A204.1 (cell line): ENCODE results near the gene ARF1.

ENCODE experiments used
- FAIRE-seq: peaks from 2 replicates; lab custom pipeline; 2012; peaks lifted over from hg19 to GRCh38; lab: Jason Lieb, UNC

Gene ARF1

GRCh38 chr1:228082214-228082917, at the start of gene ARF1:
Gene ARF1, plus strand, starts transcription at chr1:228082708. Its CDS starts 14,407 bp downstream, at chr1:228097115.
- FAIRE-seq: no peak

DNA sequence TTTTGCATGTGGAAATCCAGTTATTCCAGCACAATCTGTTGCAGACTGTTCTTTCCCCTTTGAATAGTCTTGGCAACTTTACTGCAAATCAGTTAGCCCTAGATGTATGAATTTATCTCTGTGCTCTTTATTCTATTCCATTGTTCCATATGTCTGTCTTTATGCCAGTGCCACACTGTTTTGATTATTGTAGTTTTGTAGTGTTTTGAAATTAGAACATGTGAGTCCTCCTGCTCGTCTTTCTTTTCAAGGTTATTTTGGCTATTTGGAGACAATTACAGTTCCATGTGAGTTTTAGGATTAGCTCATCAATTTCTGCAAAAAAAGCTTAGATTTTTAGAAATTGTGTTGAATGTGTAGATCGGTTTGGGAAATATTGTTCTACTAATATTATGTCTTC, 49.1 kb upstream of the ARF1 start:
- no peak for FAIRE-seq

GRCh38 chr1:228034954-228035837, 47.3 kb upstream of the ARF1 start:
- no peak for FAIRE-seq

DNA sequence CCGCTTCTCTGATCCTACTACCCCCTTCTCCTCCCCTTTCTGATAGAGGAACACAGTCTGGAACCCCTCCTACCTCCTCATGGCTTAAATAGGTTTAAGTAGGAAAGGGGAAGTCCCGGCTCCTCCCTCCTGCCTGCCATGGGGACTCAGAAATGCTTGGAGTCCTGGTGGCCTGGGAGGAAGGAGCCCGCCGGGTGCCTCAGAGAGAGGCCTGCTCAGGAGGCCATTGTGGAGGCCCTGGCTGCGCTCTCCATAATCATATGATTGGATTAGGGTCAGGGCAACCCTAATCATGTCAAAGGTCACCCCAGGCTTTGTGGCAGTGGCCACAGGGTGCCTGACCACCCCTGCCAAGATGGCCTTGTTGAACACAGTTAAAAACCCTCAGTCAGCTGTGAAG, 46.7 kb upstream of the ARF1 start:
- no peak for FAIRE-seq

DNA sequence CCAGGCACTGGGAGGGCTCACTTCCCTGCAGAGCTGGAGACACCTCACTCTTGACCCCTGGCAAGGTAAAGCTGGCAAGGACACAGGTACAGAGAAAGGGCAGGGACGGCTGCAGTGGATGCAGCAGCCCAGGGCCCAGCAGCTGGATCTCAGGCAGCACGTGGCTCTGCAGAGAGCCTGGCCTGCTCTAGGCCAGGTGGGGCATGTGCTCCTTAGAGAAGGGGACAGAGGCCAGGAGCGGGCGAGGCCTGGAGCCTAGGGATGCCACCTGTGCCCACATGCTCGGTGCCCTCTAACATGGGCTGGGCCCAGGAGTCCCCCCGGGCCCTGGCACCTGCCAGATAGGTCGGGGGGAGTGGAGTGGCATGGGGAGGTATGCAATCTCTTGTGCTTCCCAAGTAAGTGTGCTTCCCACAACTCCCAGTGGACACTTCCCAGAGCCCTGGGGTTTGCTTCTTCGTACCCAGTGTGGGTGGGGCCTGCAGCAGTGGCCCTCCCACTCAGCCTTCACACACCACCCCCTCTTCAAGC, 45.7 kb upstream of the ARF1 start:
- no peak for FAIRE-seq

- FAIRE-seq: no peak
Observed at GRCh38 chr1:228037401-228038386, 44.8 kb upstream of the ARF1 start.

DNA sequence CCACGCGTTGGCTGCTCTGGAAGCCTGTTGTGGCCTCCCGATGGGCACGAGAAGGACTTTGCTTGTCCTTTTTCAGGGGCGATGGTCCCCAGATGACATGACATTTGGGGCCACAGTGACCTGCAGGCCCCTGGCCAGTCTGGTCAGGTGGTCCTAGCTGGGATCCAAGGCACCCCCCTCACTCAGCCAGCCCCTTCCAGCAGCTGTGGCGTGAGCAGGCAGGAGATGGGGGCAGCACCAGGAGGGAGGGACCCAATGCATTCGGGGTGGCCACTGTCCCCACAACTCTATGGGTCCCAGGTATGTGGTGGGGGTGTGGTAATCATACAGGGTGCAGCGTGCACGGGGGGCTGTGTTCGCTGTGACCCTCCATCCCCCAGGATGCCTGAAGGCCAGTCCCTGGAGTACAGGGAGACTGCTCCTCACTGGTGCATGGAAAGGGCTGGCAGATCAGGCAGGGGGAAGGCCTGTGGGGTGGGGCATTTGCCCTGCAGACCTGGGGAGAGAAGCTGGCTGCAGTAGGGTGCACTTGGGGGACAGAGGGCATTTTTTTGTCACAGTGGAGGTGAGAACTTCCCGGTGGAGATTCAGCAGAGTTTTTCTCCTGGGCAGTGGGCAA, 44.0 kb upstream of the ARF1 start:
- no peak for FAIRE-seq

GRCh38 chr1:228039006-228039903, 43.3 kb upstream of the ARF1 start:
- FAIRE-seq: no peak

DNA sequence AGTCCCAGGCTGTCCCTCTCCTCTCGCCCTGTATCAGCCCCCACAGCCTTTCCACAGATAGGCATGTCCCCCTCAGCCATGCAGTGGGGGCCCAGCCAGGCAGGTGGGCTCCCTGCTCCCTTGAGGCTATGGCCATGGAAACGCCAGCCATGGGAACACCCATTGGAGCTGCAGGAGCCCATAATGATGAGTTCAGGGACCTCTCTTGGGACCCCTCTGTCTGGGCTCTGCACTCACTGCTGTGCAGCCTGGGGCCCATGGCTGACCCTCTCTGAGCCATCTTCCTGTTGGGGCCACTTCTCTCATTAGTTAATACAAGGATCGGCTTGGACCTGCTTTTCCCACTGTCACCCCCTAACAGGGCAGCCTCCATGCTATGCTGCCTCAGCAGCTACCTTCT, 42.5 kb upstream of the ARF1 start:
- FAIRE-seq: no peak

GRCh38 chr1:228041316-228041715, 41.2 kb upstream of the ARF1 start:
- no peak for FAIRE-seq

DNA sequence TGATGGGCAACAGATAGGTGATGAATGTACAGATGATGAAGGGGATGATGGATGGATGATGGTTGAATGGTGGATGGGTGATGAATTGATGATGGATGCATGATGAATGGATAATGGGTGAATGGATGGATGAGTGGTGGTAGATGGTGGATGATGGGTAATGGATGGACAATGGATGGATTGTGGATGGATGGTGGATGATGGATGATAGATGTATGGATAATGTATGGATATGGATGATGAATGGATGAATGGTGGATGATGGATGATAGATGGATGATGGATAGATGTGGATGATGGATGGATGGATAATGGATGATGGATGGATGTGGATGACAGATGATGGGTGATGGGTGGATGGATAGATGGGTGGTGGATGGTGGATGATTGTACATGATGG, 40.0 kb upstream of the ARF1 start:
- no peak for FAIRE-seq

DNA sequence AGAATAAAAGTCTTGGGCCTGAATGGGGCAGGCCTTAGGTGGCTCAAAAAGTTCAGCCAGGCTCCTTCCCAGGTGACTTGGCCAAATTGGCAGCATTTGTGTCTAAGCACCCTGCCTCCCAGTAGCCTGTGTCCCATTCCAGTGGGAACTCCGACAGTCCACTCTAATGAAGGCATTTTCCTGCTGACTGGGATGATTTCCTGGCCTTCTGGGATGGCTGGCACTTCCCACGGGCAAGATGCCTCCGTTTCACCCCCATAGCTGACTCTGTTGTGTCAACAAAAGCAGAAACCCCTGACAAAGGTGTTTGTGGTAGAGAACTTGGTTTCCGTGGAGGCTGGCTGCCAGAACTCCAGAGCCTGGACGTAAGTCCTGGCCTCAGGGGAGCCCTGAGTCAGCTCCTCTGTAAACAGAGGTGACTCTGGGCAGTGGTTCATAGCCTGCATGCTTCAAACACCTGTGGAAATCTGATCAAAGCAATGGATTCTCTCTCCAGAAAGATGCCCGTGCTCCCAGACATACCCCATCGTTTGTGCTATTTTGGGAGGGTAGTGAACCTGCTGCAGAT, 39.1 kb upstream of the ARF1 start:
- no peak for FAIRE-seq

DNA sequence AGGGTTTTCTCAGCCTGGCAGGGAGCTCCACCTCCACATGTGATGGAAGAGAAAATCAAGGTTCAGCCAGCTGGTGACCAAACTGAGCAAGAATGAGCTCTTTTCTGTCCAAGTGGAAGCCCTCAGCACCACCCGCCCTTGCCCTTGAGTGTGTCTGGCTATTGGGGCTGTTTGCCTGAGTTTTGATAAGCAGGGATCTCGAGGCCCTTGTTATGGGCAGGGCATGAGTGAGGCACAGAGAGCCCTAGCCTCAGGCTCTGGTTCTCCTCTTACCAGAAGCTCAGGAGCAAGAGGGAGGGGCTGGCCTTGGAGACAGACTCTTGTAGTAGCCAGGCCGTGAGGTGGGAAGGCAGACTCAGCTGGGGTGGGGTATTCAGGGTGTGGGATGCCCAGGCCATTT, 37.5 kb upstream of the ARF1 start:
- no peak for FAIRE-seq

DNA sequence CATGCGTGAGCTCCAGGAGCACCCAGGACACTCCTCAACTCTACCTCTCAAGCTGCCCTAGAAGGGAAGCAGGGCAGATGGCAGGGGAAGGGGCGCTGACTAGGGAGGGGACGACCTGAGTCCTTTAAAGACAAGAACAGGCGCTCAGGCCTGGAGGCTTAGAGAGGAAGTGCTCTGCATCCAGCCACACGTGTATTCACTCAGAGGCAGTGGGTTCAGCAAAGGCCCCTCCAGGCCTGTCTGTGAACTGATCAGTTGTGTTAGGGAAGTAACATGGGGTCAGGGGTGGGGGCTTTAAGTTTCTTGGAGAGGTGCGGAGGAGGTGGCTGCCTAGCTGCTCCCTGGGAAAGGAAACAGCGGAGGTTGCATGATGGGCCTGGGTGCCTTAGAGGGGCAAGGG, 37.1 kb upstream of the ARF1 start:
- no peak for FAIRE-seq

- no peak for FAIRE-seq
Observed at GRCh38 chr1:228045871-228046270, 36.6 kb upstream of the ARF1 start.

- FAIRE-seq: no peak
Observed at GRCh38 chr1:228046421-228047182, 35.9 kb upstream of the ARF1 start.

- no peak for FAIRE-seq
Observed at GRCh38 chr1:228047183-228047466, 35.4 kb upstream of the ARF1 start.

DNA sequence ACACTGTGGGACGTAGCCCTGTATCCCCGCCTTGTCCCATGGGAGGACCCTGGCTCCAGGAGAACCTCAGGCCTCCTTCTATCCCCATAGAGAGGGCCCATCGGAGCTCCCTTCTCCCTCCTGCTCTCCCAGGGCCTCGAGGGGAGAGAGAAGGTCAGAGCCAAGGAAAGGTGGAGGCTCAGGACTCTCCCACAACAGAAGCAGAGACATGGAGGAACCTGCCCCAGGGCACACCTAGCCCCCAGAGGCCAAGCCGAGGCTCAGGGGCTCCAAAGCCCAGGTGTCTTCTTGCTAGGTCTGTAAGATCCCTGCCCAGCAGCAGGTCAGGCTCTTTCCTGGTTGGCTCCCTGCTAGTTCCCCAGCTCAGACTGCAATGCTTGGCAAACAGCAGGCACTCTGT, 34.4 kb upstream of the ARF1 start:
- FAIRE-seq: no peak

GRCh38 chr1:228048659-228049298, 33.7 kb upstream of the ARF1 start:
- FAIRE-seq: no peak
